DOHH2 (cell line): ENCODE results near the gene ZNF324B.

Experiments used
- CTCF ChIP-seq: fragments of 200-600 bp; sonication (generic); IDR thresholded peaks from one replicate; pipeline ENCODE4 v1.5.1; 2014; ENCODE audit warnings: antibody characterized with exemption, mild to moderate bottlenecking, low read depth, low read length; ENCODE audit not compliant: poor library complexity, severe bottlenecking
- EZH2phosphoT487 ChIP-seq: fragments of 200-600 bp; sonication (generic); IDR thresholded peaks from 2 replicates; pipeline ENCODE4 v1.6.1; 2017; ENCODE audit warnings: borderline replicate concordance, mild to moderate bottlenecking, antibody characterized with exemption, low read length, moderate library complexity, mixed read lengths

- no peak for TF ChIP-seq CTCF
- TF ChIP-seq EZH2phosphoT487 = no peak
These were observed 10.9 kb upstream of the ZNF324B start for GRCh38 chr19:58440556-58440955.
